HepG2 (cell line): ENCODE data around the gene CHI3L1. TPM values are rescaled to one million over a fixed set of nuclear protein-coding genes. Genes with fewer than 3 reads are reported as not detected.

Source experiments
- DMAP1 ChIP-seq: IDR thresholded peaks from 2 replicates; pipeline ENCODE4 v1.6.1; 2016
- KDM5B ChIP-seq: sonication (generic); formaldehyde crosslinking; IDR thresholded peaks from 2 replicates; pipeline ENCODE4 v1.4.0; 2020; ENCODE audit warnings: missing genetic modification reagents, mild to moderate bottlenecking, borderline replicate concordance
- SMC3 ChIP-seq: IDR thresholded peaks from 2 replicates; pipeline ENCODE4 v1.6.1; 2011; ENCODE audit warnings: low read length, improper control_type of control experiment
- SSRP1 ChIP-seq: IDR thresholded peaks from 2 replicates; pipeline ENCODE4 v1.6.1; 2016; ENCODE audit warnings: control low read depth
- ZNF350 ChIP-seq: sonication (generic); formaldehyde crosslinking; IDR thresholded peaks from 2 replicates; pipeline ENCODE4 v1.4.0; 2020; ENCODE audit warnings: mild to moderate bottlenecking, low read depth, missing genetic modification reagents, borderline replicate concordance
- polyA plus RNA-seq, 8 experiments: library from polyadenylated mRNA; depleted of rRNA in 3 of 8; stranded (reverse) in 7 of 8; unstranded in 1 of 8; fragments of >200 nt; fragmentation: Illumina TruSeq in 4 of 8; extraction: Trizol in 4 of 8; gene quantifications; 2 replicates each; pipeline versions ENCODE4 v1.2.1 to v1.2.3, GENCODE V29; 2011 to 2016; ENCODE audit warnings: low read depth in 4 of 8, missing spikeins in 1 of 8, mixed read lengths in 1 of 8; ENCODE audit not compliant: insufficient read depth in 1 of 8
- total RNA-seq, 5 experiments: library from RNA; depleted of rRNA; stranded (reverse); fragments of >200 nt; fragmentation: Illumina TruSeq; extraction: Trizol; gene quantifications; 2 replicates each; pipeline ENCODE4 v1.2.3, GENCODE V29; 2016; ENCODE audit warnings: low read depth in 1 of 5
- TF ChIP-seq, protein P1 (sequence below): sonication (generic); formaldehyde crosslinking; IDR thresholded peaks from 2 replicates; pipeline ENCODE4 v1.4.0; 2020; ENCODE audit warnings: low read depth, mild to moderate bottlenecking, missing genetic modification reagents
- TF ChIP-seq, protein P2 (sequence below): sonication (generic); formaldehyde crosslinking; IDR thresholded peaks from 2 replicates; pipeline ENCODE4 v1.4.0; 2020; ENCODE audit warnings: missing genetic modification reagents
- TF ChIP-seq, protein P3 (sequence below): fragments of 450-650 bp; IDR thresholded peaks from 2 replicates; pipeline ENCODE4 v1.6.1; 2017; ENCODE audit warnings: mild to moderate bottlenecking
- TF ChIP-seq, protein P4 (sequence below): sonication (generic); formaldehyde crosslinking; conservative IDR thresholded peaks from 2 replicates; pipeline ENCODE4 v1.5.0; 2020; ENCODE audit warnings: missing genetic modification reagents
- TF ChIP-seq, protein P5 (sequence below): sonication (generic); formaldehyde crosslinking; IDR thresholded peaks from 2 replicates; pipeline ENCODE4 v1.4.0; 2020; ENCODE audit warnings: mild to moderate bottlenecking, missing genetic modification reagents
- TF ChIP-seq, protein P6 (sequence below), 2 experiments: fragments of 450-650 bp in 1 of 2; sonication (generic) in 1 of 2; formaldehyde crosslinking; IDR thresholded peaks; 2 replicates each; pipeline versions ENCODE4 v1.5.0 to v1.8.0; 2020 to 2022; ENCODE audit warnings: mild to moderate bottlenecking in 1 of 2, missing genetic modification reagents in 1 of 2

Gene CHI3L1
- total and polyA plus RNA-seq, 2 of the 13 experiments (the other 11 are each of a cell fraction or from before 2014, with no cell fraction given) = 0.09 to 0.13 TPM

DNA sequence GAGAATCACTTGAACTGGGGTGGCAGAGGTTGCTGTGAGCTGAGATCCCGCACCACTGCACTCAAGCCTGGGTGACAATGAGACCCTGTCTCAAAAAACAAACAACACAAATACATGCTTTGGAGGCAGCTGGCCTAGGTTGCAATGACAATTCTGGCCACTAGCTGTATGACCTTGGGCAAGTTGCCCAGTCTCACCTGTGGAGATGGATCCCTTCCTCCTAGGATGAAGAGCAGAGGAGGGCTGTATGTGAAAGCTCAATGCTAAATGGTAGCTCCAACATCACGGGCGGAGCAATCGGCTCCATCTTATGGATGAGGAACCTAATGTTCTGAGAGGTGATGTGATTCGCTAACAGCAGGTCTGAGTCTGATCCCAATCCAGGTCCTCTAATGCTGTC, 38.4 kb downstream of the CHI3L1 start (continued):
- TF ChIP-seq, protein P1, sequence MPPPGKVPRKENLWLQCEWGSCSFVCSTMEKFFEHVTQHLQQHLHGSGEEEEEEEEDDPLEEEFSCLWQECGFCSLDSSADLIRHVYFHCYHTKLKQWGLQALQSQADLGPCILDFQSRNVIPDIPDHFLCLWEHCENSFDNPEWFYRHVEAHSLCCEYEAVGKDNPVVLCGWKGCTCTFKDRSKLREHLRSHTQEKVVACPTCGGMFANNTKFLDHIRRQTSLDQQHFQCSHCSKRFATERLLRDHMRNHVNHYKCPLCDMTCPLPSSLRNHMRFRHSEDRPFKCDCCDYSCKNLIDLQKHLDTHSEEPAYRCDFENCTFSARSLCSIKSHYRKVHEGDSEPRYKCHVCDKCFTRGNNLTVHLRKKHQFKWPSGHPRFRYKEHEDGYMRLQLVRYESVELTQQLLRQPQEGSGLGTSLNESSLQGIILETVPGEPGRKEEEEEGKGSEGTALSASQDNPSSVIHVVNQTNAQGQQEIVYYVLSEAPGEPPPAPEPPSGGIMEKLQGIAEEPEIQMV = no peak
- no peak for TF ChIP-seq SSRP1 (CRISPR knock-in tag)
- no peak for TF ChIP-seq KDM5B (CRISPR knock-in tag)
- TF ChIP-seq, protein P2, sequence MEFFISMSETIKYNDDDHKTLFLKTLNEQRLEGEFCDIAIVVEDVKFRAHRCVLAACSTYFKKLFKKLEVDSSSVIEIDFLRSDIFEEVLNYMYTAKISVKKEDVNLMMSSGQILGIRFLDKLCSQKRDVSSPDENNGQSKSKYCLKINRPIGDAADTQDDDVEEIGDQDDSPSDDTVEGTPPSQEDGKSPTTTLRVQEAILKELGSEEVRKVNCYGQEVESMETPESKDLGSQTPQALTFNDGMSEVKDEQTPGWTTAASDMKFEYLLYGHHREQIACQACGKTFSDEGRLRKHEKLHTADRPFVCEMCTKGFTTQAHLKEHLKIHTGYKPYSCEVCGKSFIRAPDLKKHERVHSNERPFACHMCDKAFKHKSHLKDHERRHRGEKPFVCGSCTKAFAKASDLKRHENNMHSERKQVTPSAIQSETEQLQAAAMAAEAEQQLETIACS = no peak
- no peak for TF ChIP-seq ZNF350
- TF ChIP-seq, protein P3, sequence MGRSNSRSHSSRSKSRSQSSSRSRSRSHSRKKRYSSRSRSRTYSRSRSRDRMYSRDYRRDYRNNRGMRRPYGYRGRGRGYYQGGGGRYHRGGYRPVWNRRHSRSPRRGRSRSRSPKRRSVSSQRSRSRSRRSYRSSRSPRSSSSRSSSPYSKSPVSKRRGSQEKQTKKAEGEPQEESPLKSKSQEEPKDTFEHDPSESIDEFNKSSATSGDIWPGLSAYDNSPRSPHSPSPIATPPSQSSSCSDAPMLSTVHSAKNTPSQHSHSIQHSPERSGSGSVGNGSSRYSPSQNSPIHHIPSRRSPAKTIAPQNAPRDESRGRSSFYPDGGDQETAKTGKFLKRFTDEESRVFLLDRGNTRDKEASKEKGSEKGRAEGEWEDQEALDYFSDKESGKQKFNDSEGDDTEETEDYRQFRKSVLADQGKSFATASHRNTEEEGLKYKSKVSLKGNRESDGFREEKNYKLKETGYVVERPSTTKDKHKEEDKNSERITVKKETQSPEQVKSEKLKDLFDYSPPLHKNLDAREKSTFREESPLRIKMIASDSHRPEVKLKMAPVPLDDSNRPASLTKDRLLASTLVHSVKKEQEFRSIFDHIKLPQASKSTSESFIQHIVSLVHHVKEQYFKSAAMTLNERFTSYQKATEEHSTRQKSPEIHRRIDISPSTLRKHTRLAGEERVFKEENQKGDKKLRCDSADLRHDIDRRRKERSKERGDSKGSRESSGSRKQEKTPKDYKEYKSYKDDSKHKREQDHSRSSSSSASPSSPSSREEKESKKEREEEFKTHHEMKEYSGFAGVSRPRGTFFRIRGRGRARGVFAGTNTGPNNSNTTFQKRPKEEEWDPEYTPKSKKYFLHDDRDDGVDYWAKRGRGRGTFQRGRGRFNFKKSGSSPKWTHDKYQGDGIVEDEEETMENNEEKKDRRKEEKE = no peak
- TF ChIP-seq, protein P4, sequence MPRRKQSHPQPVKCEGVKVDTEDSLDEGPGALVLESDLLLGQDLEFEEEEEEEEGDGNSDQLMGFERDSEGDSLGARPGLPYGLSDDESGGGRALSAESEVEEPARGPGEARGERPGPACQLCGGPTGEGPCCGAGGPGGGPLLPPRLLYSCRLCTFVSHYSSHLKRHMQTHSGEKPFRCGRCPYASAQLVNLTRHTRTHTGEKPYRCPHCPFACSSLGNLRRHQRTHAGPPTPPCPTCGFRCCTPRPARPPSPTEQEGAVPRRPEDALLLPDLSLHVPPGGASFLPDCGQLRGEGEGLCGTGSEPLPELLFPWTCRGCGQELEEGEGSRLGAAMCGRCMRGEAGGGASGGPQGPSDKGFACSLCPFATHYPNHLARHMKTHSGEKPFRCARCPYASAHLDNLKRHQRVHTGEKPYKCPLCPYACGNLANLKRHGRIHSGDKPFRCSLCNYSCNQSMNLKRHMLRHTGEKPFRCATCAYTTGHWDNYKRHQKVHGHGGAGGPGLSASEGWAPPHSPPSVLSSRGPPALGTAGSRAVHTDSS = no peak
- no peak for TF ChIP-seq DMAP1 (CRISPR knock-in tag)
- TF ChIP-seq, protein P5, sequence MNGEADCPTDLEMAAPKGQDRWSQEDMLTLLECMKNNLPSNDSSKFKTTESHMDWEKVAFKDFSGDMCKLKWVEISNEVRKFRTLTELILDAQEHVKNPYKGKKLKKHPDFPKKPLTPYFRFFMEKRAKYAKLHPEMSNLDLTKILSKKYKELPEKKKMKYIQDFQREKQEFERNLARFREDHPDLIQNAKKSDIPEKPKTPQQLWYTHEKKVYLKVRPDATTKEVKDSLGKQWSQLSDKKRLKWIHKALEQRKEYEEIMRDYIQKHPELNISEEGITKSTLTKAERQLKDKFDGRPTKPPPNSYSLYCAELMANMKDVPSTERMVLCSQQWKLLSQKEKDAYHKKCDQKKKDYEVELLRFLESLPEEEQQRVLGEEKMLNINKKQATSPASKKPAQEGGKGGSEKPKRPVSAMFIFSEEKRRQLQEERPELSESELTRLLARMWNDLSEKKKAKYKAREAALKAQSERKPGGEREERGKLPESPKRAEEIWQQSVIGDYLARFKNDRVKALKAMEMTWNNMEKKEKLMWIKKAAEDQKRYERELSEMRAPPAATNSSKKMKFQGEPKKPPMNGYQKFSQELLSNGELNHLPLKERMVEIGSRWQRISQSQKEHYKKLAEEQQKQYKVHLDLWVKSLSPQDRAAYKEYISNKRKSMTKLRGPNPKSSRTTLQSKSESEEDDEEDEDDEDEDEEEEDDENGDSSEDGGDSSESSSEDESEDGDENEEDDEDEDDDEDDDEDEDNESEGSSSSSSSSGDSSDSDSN (CRISPR knock-in tag) = no peak
- no peak for TF ChIP-seq SMC3
- TF ChIP-seq, protein P6, sequence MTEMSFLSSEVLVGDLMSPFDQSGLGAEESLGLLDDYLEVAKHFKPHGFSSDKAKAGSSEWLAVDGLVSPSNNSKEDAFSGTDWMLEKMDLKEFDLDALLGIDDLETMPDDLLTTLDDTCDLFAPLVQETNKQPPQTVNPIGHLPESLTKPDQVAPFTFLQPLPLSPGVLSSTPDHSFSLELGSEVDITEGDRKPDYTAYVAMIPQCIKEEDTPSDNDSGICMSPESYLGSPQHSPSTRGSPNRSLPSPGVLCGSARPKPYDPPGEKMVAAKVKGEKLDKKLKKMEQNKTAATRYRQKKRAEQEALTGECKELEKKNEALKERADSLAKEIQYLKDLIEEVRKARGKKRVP (CRISPR knock-in tag; IDR thresholded peaks at IDR 0.05) = no peak
